ENCODE results near the gene PPFIA1. TPM values are rescaled to one million over a fixed set of nuclear protein-coding genes. Genes with fewer than 3 reads are reported as not detected.
A peak's percentile ranks its signal among the peaks of the same experiment; 100 is the strongest.
"Not testable (repeated sequence)": the region's sequence is repeated elsewhere in the genome, so short reads cannot be mapped to it uniquely, and the experiment has no call there.

PPFIA1 gene
- total RNA-seq, 1 donor from 2014 or later = 43.8 TPM

DNA sequence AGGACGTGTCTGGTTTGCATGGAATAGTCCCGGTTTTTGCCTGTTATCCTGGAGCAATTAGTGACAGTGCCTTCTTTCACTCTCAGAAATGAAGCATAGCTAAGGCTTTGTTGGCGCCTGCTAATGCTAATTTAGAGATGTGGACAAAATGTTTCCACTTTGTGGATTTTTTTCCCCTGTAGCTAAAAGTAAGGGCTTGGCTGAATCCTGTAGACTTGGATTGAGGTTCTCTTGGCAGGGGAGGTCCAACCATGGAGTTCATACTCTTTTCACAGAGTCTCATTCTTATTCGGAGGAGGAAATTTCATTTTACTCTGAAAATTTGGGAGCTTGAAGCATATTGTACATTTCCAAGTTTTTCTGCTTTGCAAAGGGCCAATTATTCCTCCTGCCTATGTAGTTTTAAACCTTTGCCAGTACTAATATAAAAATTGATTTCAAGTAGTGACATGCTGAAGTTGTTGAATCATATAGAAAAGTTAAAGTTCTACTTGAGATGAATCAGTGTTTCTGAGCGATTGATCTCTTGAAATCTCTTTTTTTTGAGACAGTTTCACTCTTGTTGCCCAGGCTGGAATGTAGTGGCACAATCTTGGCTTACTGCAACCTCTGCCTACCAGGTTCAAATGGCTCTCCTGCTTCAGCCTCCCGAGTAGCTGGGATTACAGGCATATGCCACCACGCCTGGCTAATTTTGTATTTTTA, 20.0 kb downstream of the PPFIA1 start:
- DNase-seq (ENCODE audit: missing footprints) (no peak), ATAC-seq (no peak)
- intact Hi-C loops (cut with DNase I) = no loop called here

DNA sequence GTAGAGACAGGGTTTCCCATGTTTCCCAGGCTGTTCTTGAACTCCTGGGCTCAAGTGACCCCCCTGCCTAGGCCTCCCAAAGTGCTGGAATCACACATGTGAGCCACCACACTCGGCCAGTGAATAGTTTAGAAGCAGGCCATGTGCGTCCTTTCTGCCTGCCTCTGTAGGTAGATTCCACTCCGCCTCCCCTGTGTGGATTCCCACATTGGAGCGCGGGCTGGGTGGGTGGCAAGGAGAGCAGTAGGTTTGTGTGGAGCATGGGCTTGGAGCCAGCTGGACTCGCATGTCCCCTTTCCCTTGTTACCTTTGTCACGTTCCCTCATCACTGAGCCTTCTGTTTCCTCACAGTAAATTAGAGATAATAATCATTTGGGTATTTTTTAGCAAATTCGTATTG, 21.7 kb downstream of the PPFIA1 start:
- intact Hi-C loops (cut with DNase I) = no loop called here
- ATAC-seq (no peak), DNase-seq (ENCODE audit: missing footprints) (no peak)

DNA sequence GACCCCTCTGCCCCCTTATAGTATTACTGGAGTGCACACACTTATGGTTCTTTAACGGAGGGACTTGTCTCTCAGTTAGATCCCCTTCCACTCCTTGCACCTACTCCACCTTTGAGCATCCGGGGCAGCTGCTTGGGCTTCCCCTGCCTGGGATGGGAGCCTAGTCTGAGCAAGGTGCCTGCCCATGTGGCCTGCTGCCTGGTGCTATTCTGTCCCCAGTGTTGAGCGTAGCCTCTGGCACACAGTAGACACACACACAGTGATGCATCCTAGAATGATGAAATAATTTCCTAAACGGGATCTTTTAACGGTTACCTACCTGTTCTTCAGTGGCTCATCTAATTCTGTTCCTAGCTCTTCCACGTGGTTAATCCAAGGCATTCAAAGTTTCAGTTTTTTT, 22.4 kb downstream of the PPFIA1 start:
- intact Hi-C loops (cut with DNase I) = no loop called here
- DNase-seq (ENCODE audit: missing footprints) (no peak), ATAC-seq (no peak)

DNA sequence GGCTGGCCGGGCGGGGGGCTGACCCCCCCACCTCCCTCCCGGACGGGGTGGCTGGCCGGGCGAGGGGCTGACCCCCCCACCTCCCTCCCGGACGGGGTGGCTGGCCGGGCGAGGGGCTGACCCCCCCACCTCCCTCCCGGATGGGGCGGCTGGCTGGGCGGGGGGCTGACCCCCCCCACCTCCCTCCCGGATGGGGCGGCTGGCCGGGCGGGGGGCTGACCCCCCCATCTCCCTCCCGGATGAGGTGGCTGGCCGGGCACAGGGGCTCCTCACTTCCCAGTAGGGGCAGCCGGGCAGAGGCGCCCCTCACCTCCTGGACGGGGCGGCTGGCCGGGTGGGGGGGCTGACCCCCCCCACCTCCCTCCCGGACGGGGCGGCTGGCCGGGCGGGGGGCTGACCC, 24.7 kb downstream of the PPFIA1 start:
- intact Hi-C loops (cut with DNase I); ATAC-seq; DNase-seq (ENCODE audit: missing footprints): not testable (repeated sequence)

DNA sequence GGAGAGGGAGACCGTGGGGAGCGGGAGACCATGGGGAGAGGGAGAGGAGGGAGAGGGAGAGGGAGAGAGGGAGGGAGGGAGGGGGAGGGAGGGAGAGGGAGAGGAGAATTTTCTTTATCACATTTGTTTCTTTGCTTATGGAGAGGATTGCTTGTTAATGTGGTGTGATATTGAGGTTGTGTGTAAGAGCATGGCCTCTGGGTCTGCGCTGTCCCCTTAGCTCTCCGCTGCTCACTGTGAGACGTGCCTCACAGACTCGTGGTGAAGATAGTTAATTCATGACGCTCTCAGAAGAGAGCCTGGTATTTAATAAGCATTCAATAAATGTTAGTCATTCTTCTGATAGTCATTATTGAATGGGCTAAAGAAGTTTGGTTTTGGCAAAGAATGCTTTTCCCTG, 26.2 kb downstream of the PPFIA1 start:
- intact Hi-C loops (cut with DNase I) = no loop called here

DNA sequence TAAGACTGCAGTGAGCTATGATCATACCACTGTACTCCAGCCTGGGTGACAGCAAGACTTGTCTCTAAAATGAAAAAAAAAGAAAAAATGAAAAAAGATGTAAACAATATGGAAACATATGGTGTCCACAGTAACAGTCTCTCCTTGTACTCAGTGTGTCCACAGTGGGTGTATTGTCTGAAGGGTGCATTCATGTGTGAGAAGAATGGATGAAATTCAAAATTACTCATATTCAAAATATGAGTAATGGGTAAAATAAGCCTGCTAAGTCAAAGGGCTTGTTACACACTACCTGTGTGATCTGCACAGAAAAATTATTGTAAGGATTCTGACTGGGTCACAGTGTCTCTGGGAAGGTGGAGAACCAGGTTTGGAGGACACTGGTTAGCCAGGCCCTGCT, 26.9 kb downstream of the PPFIA1 start:
- ATAC-seq (no peak), DNase-seq (ENCODE audit: missing footprints) (no peak)
- intact Hi-C loops (cut with DNase I) = no loop called here

More for the DNA sequence above, 26.2 kb downstream of the PPFIA1 start:
- no peak for DNase-seq (ENCODE audit: missing footprints)
- no peak for ATAC-seq

DNA sequence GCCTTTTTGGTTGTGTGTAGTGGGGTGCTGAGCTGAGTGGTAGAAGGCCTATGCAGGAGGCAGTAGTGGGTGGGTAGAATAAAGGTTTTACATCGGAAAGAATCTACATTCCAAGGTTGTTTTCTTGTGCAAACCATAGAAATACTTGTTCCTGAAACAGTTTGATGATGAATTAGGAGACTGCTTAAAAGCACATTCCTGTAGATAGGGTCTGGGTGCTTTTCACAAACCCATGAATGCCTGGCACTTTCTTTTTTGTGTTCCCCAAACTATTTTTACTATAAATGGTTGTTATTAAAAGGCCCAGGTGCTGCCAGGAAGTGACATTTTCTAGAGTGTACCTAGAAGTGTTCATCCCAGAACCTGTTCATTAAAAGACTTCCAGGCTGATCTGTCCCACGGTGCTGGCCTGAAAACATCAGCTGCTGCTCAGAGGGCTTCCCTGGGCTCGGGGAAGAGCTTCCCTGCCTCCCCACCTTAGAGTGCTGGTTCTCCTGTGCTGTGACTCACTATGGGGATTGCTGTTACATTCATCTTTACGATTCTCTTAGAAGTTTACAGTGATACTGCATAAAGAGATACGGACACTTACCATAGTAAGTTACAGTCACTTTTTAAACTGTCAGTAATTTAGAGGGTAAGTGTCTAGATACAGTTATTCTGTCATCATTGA, 27.9 kb downstream of the PPFIA1 start:
- ATAC-seq (no peak), DNase-seq (ENCODE audit: missing footprints) (no peak)
- intact Hi-C loops (cut with DNase I) = no loop called here

DNA sequence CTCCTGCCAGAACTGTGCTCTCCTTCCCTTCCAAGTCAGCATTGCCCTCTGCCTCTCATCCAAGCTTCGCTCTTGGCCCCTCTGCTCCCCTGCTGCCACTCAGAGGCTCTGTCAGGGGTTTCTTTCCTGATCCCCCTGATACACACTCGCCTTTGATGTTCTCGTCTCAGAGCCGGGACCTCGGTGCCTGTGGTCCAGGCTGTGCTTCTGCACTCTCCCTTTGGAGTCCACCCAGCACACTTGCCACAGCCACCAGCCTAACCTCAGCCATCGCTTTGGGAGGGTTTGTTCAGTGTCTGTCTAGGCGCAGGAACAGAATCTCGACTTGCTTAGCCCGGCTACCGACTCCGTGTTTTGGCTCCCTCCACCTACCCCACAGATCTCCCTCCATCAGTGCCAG, 29.1 kb downstream of the PPFIA1 start:
- intact Hi-C loops (cut with DNase I) = no loop called here
- DNase-seq (ENCODE audit: missing footprints) = no peak
- no peak for ATAC-seq

DNA sequence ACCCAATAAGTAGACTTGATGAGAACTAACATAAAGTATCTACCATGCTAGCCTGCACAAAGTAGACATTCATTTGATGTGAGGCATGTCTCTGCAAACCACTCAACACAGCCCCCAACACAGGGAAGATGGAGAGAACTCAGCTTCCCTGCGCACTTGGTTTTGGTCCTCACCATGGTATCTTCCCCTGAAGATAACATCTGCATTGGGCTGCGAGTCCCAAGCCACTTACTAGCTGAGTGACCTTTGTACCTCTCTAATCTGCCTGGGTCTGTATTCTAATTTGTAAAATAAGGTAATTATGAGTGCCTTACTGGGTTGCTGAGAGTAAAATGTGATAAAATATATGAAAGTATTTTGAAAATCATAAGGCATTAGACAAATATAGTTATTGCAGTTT, 30.7 kb downstream of the PPFIA1 start:
- DNase-seq (ENCODE audit: missing footprints) = no peak
- no peak for ATAC-seq
- intact Hi-C loops (cut with DNase I) = no loop called here

DNA sequence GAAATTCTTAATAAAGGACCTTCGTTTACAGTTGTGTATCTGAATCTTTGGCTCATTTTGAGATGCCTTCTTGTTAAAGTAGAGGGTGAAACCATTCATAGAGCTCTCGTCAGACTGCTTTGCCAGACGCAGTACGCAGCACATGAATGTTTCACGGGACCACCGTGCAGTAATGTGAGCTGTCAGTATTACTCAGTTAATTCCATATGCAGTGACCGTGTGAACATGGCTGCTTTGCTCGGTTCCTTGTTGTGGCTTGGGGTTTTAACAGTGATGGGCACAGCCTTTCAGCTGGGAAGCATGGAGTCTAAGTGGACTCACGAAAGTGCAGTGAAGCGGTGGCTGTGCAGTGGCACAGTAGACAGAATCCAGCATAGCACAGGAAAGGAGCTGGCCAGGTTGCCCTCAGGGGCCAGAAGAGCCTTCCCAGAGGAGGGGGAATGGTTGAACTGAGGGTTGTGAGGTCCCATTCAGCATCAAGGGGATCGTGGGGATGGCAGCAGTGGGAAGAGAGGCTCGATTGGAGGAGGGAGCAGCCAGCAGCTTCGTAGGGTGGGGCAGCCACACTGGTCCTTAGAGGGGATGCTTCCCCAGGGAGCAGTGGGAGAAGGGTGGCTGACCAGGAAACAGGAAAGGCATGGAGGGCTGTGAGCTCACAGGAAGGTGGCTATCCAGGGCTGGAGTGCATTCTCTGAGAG, 31.4 kb downstream of the PPFIA1 start:
- intact Hi-C loops (cut with DNase I) = no loop called here
- ATAC-seq (no peak), DNase-seq (ENCODE audit: missing footprints) (no peak)

DNA sequence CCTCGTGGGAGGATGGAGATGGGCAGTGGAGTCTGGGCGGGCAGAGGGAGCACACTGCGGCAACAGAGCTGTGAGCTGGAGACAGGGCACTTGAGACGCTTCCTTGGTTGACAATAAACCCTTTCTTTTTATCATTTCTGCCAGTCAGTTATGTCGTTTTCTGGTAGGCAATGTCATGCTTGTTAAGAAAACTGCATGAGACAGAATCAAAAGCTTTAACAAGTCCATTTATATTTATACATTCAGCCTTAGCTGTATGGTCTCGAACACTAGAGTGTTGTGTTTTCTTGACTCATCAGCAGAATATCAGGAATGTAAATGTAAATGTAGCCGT, 31.9 kb downstream of the PPFIA1 start:
- intact Hi-C loops (cut with DNase I) = no loop called here
- DNase-seq (ENCODE audit: missing footprints) (no peak), ATAC-seq (no peak)

DNA sequence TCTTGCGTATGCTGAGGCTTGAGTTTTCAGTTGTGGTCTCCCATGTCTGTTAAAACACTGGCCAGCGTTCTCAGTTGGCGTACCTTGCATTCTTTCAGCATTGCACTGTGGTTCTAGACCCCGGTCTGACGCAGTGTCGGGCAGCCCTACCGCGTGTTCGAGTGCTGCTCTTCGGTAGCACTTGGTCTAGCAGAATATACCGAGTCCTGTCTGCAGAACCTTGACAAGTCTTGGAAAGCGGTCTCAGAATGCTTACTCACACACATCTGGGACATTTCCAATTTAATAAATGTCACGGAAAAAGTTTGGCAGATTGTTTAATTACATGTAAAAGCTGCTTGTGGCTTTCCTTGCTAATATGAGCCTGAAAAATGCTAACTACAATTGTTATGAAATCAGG, 32.6 kb downstream of the PPFIA1 start:
- DNase-seq (ENCODE audit: missing footprints) = no peak
- peak; percentile 73 for ATAC-seq
- intact Hi-C loops (cut with DNase I) = no loop called here

DNA sequence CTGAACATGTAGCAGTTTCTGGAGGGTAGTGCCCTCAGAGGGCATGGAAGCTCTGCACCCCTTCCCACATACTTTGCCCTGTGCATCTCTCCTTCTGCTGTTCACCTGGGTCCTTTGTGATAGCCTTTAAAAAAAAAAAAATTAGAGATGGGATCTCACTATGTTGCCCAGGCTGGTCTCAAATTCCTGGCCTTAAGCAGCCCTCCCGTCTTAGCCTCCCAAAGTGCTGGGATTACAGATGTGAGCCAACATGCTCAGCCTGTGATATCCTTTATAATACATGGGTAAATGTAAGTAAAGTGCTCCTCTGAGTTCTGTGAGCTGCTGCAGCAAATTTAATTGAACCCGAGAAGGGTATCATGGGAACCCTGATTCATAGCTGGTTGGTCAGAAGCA, 33.7 kb downstream of the PPFIA1 start:
- intact Hi-C loops (cut with DNase I) = no loop called here
- ATAC-seq (no peak), DNase-seq (ENCODE audit: missing footprints) (no peak)

DNA sequence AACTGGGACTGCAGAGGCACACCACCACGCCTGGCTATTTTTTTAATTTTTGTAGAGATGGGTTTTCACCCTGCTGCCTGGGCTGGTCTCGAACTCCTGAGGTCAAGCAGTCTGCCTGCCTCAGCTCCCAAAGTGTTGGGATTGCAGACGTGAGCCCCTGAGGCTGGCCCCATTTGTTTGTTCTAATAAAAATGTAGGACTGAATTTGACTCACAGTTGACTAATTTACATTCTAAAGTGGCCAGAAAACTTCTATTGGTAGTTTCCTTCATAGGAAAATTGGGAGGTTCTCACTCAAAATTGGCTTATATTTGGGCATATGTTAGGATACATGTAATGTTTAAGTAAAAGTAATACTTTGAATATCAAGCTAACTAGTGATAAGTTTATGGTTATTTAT, 35.0 kb downstream of the PPFIA1 start:
- no peak for ATAC-seq
- intact Hi-C loops (cut with DNase I) = no loop called here

DNA sequence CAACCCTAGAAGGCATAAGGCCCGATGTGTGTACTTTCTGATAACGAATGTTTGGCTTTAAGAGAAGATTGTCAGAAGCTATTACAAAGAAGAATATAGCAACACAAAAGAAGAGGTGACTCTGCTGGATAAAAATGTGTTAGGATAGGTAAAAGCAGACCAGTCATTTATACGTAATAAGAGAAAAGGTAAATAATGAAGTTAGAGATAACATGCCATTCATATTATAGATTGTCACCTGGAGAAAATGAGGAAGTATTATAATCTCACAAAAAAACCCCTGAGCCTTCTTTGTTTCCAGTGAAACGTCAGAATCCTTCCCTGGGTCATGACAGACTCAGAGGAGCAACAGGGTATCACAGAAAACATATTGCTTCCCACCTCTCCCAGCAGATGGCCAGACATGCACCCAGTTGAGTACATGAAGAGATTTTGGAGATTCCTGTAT, 36.1 kb downstream of the PPFIA1 start:
- ATAC-seq (no peak), DNase-seq (ENCODE audit: missing footprints) (no peak)
- intact Hi-C loops (cut with DNase I) = no loop called here

More for the DNA sequence above, 35.0 kb downstream of the PPFIA1 start:
- DNase-seq (ENCODE audit: missing footprints) = no peak

DNA sequence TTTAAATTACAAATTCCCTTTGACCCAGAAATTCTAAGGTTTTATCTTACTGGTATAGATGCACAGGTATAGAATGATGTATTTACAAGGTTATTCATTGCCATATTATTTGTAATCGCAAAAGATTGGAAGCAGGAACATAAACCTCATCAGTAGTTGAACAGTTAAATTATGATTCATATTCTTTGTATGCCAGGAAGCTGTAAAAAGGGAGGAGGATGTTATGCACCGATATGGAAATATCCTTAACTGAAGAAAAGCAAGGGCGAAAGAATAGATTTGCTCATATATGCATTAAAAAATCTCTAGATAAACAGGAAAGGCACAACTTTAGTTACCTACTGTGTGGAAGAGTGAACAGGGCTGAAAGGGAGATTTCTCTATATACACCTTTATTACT, 36.7 kb downstream of the PPFIA1 start:
- intact Hi-C loops (cut with DNase I) = no loop called here
- ATAC-seq (no peak), DNase-seq (ENCODE audit: missing footprints) (no peak)

DNA sequence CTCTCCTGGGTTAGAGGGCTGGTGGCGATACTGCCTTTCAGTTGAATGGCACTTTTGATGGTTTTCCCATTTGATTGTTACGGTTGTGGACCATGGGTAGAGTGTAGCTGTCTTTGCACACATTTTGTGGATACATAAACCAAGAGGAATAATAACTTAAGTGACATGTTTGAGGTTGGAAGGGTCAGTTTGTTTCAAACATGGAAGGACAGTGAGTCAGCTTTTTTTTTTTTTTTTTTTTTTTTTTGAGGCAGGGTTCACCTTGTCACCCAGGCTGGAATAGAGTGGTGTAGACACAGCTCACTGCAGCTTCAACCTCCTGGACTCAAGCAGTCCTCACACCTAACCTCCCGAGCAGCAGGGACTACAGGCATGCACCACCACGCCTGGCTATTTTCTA, 41.1 kb downstream of the PPFIA1 start:
- DNase-seq (ENCODE audit: missing footprints) (no peak), ATAC-seq (no peak)
- intact Hi-C loops (cut with DNase I) = no loop called here

DNA sequence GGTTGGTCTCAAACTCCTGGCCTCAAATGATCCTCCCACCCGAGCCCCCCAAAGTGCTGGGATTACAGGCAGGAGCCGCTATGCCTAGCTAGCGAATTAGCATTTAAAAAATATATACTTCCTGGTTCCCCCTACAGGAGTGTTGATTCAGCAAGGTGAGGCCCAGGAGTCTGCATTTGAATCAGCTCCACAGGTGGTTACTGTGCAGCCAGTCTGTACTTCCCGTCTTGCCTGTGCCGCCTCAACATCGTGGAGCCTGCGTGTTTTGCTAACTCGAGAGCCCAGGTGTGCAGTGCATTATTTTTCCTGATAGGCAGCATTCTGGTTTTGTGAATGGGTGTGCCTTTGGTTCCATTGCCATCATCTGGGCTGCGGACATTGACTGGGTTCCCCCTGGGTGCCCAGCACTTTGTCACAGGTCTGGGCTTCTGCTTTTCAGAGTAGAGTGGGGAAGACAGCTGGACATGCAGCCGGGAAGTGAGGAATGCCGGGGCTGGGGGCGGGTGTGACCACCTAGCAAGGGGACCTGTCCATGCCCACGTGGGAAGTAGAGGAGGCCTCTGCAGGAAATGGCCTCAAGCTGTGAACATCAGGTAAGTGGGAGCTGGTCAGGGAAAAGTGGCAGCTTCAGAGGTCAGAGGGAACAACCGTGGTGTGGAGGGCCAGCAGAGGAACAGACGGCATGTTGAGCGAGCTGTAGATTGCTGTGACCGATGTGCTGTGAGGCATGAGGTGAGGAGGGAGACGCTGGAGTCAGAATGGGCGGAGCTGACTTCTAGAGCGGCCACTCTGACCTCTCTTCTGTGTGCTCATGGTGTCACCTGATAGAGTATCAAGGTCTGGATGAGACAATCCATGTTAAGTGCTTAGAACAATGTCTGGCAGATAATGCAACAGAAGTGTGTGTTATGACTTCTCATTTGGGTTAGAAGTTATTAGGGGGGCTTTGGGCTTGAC, 42.2 kb downstream of the PPFIA1 start:
- DNase-seq (ENCODE audit: missing footprints) (no peak), ATAC-seq (peak; percentile 41)
- intact Hi-C loops (cut with DNase I) = no loop called here

DNA sequence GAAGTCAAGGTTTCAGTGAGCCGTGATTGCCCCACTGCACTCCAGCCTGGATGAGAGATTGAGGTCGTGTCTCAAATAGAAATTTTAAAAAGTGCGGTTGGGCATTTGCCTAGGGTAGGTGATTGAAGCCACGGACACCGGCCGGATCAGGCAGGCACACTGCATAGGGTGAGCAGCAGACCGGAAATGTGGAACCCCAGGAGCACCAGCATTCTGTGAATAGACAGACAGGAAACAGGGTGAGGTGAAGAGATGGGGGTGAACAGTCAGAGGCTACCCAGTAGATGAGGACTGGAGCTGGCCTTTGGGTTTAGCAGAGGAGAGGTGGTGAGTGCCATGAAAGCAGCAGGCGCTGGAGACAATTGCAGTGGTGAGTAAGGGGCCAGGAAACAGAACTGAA, 43.5 kb downstream of the PPFIA1 start:
- ATAC-seq = no peak
- intact Hi-C loops (cut with DNase I) = no loop called here

More for the DNA sequence above, 43.5 kb downstream of the PPFIA1 start:
- DNase-seq (ENCODE audit: missing footprints) = no peak
